Neural progenitor cell (in vitro differentiated cells): ENCODE data around the gene DAGLB. TPM values are rescaled to one million over a fixed set of nuclear protein-coding genes. Genes with fewer than 3 reads are reported as not detected.

Experiments
- DNase-seq: peaks from one replicate; pipeline ENCODE4 v3.0.0-alpha.2; 2016; ENCODE audit warnings: low spot score
- H2AFZ ChIP-seq: fragments of 200-600 bp; sonication (generic); replicated peaks from 2 replicates; pipeline ENCODE4 v1.6.1; 2016; ENCODE audit warnings: antibody characterized with exemption
- H3F3A ChIP-seq: fragments of 200-600 bp; sonication (generic); 2 replicates; pipeline ENCODE4 v1.6.1; 2016; ENCODE audit warnings: antibody characterized with exemption, low read depth
- H3K27ac ChIP-seq: fragments of 200-600 bp; sonication (generic); 2 replicates; pipeline ENCODE4 v1.5.1; 2016; ENCODE audit warnings: mild to moderate bottlenecking
- H3K27me3 ChIP-seq: fragments of 200-600 bp; sonication (generic); 2 replicates; pipeline ENCODE4 v1.6.1; 2016; ENCODE audit warnings: mild to moderate bottlenecking, moderate library complexity
- H3K36me3 ChIP-seq: fragments of 200-600 bp; sonication (generic); 2 replicates; pipeline ENCODE4 v1.5.1; 2016
- H3K4me1 ChIP-seq: fragments of 200-600 bp; sonication (generic); 2 replicates; pipeline ENCODE4 v1.6.1; 2016; ENCODE audit warnings: mixed run types
- H3K4me2 ChIP-seq: fragments of 200-600 bp; sonication (generic); 2 replicates; pipeline ENCODE4 v1.6.1; 2016
- H3K4me3 ChIP-seq: fragments of 200-600 bp; sonication (generic); 2 replicates; pipeline ENCODE4 v1.5.1; 2016
- H3K79me2 ChIP-seq: fragments of 200-600 bp; sonication (generic); 2 replicates; pipeline ENCODE4 v1.6.1; 2016; ENCODE audit warnings: low read depth
- H3K9ac ChIP-seq: fragments of 200-600 bp; sonication (generic); 2 replicates; pipeline ENCODE4 v1.6.1; 2016
- H3K9me3 ChIP-seq: fragments of 200-600 bp; sonication (generic); 2 replicates; pipeline ENCODE4 v1.5.1; 2016; ENCODE audit warnings: low read depth
- H4K20me1 ChIP-seq: fragments of 200-600 bp; sonication (generic); 2 replicates; pipeline ENCODE4 v1.6.1; 2016; ENCODE audit warnings: low read depth
- H3K27ac Mint-ChIP-seq: 3 replicates; pipeline ENCODE4 v1.8.0; 2021; ENCODE audit warnings: mixed read lengths
- H3K27me3 Mint-ChIP-seq: 2 replicates; pipeline ENCODE4 v1.8.0; 2022; ENCODE audit warnings: low read depth, mild to moderate bottlenecking, inconsistent platforms, moderate library complexity, mixed read lengths; ENCODE audit not compliant: insufficient read depth
- H3K36me3 Mint-ChIP-seq: 3 replicates; pipeline ENCODE4 v1.8.0; 2021; ENCODE audit warnings: mixed read lengths
- H3K4me1 Mint-ChIP-seq: 3 replicates; pipeline ENCODE4 v1.8.0; 2021; ENCODE audit warnings: mixed read lengths
- H3K4me3 Mint-ChIP-seq: 3 replicates; pipeline ENCODE4 v1.8.0; 2021; ENCODE audit warnings: mild to moderate bottlenecking, moderate library complexity, mixed read lengths
- H3K9me3 Mint-ChIP-seq: 3 replicates; pipeline ENCODE4 v1.8.0; 2020; ENCODE audit warnings: mixed read lengths
- EZH2 ChIP-seq: fragments of 200-600 bp; sonication (generic); IDR thresholded peaks from 2 replicates; pipeline ENCODE4 v1.6.1; 2017; ENCODE audit warnings: antibody characterized with exemption, mild to moderate bottlenecking, moderate library complexity
- EZH2phosphoT487 ChIP-seq: fragments of 200-600 bp; sonication (generic); IDR thresholded peaks from 2 replicates; pipeline ENCODE4 v1.6.1; 2017; ENCODE audit warnings: antibody characterized with exemption
- total RNA-seq: library from RNA; depleted of rRNA; stranded (reverse); fragments of >200 nt; gene quantifications from 2 replicates; pipeline ENCODE4 v1.2.3, GENCODE V29; 2015; ENCODE audit warnings: low replicate concordance
- TF ChIP-seq, protein P1 (sequence below): fragments of 200-600 bp; sonication (generic); IDR thresholded peaks from 2 replicates; pipeline ENCODE4 v1.5.1; 2017; ENCODE audit warnings: antibody characterized with exemption, mild to moderate bottlenecking

Gene DAGLB
- total RNA-seq, 1 donor from 2014 or later: 28.0 TPM

DNA sequence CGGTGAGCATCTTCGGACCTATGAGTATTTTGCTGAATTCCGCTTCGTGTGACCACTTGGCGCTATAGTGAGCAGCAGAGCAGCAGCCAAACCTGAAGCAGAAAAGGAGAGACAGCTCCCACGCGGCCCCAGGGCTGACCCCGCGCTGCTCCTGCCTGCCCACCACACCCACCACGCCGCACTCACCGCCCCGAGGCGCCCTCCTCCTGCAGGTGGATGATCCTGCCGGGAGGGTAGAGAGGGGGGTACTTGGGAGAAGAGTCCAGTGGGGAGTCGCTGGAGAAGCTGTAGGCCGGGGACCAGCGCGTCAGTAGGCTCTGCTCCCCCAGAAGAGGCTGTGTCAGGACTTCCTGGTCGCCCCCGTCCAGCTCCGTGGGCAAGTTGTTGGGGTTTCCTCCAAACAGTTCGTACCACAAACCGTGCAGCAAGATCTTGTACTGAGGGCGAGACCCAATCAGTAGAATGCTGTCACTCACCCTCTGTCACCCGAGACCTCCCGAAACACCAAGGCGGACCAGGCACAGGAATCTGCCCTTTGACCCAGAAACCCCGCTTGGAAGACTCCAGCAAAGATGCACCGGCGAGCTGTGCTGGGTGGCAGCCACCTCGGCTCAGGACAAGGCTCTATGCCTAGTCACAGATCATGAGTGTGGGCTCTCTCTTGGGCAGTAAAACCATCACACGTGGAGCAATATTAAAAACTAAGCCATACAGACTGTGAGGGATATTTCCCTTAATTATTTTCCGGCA is 37.6 kb downstream of the DAGLB start:
- H3K36me3 Mint-ChIP-seq: peaks cover 51% of the 10 kb centered on the region
- no peaks in the 10 kb centered on the region for H3K4me1 ChIP-seq
- peaks cover 13% of the 10 kb centered on the region for H3F3A ChIP-seq
- peak; percentile 20 for DNase-seq
- H3K4me3 ChIP-seq: no peak overlapping the region
- H3K9ac ChIP-seq: no peak overlapping the region
- H3K4me3 Mint-ChIP-seq: no peak overlapping the region
- no peaks in the 10 kb centered on the region for H3K4me1 Mint-ChIP-seq
- H3K9me3 Mint-ChIP-seq: no peaks in the 10 kb centered on the region
- no peak overlapping the region for H2AFZ ChIP-seq
- no peaks in the 10 kb centered on the region for H3K9me3 ChIP-seq
- no peak overlapping the region for H3K4me2 ChIP-seq
- no peaks in the 10 kb centered on the region for H3K36me3 ChIP-seq
- H3K27me3 ChIP-seq: no peaks in the 10 kb centered on the region
- H3K79me2 ChIP-seq: peaks cover 5% of the 10 kb centered on the region
- H3K27ac Mint-ChIP-seq: no peak overlapping the region
- peaks cover 9% of the 10 kb centered on the region for H3K27me3 Mint-ChIP-seq
- peaks cover 3% of the 10 kb centered on the region for H4K20me1 ChIP-seq
- H3K27ac ChIP-seq: no peak overlapping the region
- TF ChIP-seq EZH2phosphoT487 (no peak), EZH2 (no peak)
- TF ChIP-seq, protein P1, sequence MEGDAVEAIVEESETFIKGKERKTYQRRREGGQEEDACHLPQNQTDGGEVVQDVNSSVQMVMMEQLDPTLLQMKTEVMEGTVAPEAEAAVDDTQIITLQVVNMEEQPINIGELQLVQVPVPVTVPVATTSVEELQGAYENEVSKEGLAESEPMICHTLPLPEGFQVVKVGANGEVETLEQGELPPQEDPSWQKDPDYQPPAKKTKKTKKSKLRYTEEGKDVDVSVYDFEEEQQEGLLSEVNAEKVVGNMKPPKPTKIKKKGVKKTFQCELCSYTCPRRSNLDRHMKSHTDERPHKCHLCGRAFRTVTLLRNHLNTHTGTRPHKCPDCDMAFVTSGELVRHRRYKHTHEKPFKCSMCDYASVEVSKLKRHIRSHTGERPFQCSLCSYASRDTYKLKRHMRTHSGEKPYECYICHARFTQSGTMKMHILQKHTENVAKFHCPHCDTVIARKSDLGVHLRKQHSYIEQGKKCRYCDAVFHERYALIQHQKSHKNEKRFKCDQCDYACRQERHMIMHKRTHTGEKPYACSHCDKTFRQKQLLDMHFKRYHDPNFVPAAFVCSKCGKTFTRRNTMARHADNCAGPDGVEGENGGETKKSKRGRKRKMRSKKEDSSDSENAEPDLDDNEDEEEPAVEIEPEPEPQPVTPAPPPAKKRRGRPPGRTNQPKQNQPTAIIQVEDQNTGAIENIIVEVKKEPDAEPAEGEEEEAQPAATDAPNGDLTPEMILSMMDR: no peak

DNA sequence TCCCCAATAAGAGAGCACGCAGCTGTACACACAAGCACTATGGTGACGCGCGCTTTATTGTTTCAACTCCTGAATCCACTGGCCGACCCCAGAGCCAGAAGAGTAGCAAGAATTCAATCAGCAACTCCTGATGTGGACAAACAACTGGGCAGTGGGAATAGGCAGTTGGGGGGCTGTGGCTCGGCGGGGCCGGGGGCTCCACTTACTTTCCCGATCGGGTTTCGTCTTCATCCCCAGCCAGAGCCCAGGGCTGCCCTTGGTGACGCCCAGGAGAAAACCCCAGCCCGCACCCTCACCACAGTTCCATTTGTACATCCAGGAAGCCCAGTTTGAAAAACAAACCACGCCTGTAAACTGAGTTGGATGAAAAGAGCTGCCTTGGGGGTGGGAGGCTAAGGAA is 38.7 kb downstream of the DAGLB start:
- peaks cover 3% of the 10 kb centered on the region for H4K20me1 ChIP-seq
- Mint-ChIP-seq H3K9me3 (no peaks in the 10 kb centered on the region), H3K36me3 (peaks cover 48% of the 10 kb centered on the region), H3K27me3 (peaks cover 6% of the 10 kb centered on the region), H3K4me1 (no peaks in the 10 kb centered on the region), H3K27ac (no peak overlapping the region), H3K4me3 (no peak overlapping the region)
- H2AFZ ChIP-seq: no peak overlapping the region
- DNase-seq: no peak
- H3K4me1 ChIP-seq: no peaks in the 10 kb centered on the region
- no peak overlapping the region for H3K4me3 ChIP-seq
- TF ChIP-seq, protein P1: no peak
- TF ChIP-seq EZH2phosphoT487 (no peak), EZH2 (no peak)
- H3K27ac ChIP-seq: no peak overlapping the region
- peaks cover 5% of the 10 kb centered on the region for H3K79me2 ChIP-seq
- H3F3A ChIP-seq: peaks cover 13% of the 10 kb centered on the region
- no peaks in the 10 kb centered on the region for H3K36me3 ChIP-seq
- H3K4me2 ChIP-seq: no peak overlapping the region
- no peak overlapping the region for H3K9ac ChIP-seq
- H3K9me3 ChIP-seq: no peaks in the 10 kb centered on the region
- H3K27me3 ChIP-seq: no peaks in the 10 kb centered on the region

DNA sequence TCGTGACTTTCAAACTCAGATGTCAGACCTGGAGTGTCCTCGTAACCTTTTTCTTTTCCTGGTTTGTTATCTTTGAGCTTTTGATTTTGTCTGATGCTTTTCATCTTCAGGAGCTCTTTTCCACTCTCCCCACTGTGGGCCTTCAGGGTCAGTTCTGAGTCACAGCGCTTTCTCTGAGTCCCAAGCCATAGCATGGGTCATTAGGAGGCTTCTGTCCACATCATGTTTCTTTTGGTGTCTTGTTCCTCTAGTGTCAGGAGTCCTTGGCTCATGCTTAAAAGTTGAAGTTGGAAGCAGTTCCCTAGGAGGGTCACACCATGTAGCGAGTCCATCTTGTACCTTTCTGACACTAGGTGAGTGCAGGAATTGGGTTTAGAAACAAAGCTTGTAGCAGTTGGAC is 40.3 kb downstream of the DAGLB start:
- no peak overlapping the region for H3K4me2 ChIP-seq
- DNase-seq: no peak
- no peaks in the 10 kb centered on the region for H3K36me3 ChIP-seq
- peaks cover 5% of the 10 kb centered on the region for H3K79me2 ChIP-seq
- Mint-ChIP-seq H3K36me3 (peaks cover 47% of the 10 kb centered on the region), H3K27ac (no peak overlapping the region), H3K27me3 (peaks cover 4% of the 10 kb centered on the region), H3K4me1 (no peaks in the 10 kb centered on the region), H3K9me3 (no peaks in the 10 kb centered on the region), H3K4me3 (no peak overlapping the region)
- no peaks in the 10 kb centered on the region for H3K9me3 ChIP-seq
- H3F3A ChIP-seq: peaks cover 13% of the 10 kb centered on the region
- peaks cover 15% of the 10 kb centered on the region for H4K20me1 ChIP-seq
- no peak overlapping the region for H3K4me3 ChIP-seq
- no peak overlapping the region for H3K9ac ChIP-seq
- H3K27ac ChIP-seq: peak overlapping the region; percentile 20
- no peak overlapping the region for H2AFZ ChIP-seq
- no peaks in the 10 kb centered on the region for H3K27me3 ChIP-seq
- no peaks in the 10 kb centered on the region for H3K4me1 ChIP-seq
- TF ChIP-seq EZH2phosphoT487 (no peak), EZH2 (no peak)
- TF ChIP-seq, protein P1: no peak
